ENCODE data around the gene MCF2L2. TPM values are rescaled to one million over a fixed set of nuclear protein-coding genes. Genes with fewer than 3 reads are reported as not detected.
"Not testable (repeated sequence)": the region's sequence is repeated elsewhere in the genome, so short reads cannot be mapped to it uniquely, and the experiment has no call there.

Gene MCF2L2
- polyA plus RNA-seq, 3 donors from 2014 or later: 0.06 to 0.21 TPM; not detected in 1

DNA sequence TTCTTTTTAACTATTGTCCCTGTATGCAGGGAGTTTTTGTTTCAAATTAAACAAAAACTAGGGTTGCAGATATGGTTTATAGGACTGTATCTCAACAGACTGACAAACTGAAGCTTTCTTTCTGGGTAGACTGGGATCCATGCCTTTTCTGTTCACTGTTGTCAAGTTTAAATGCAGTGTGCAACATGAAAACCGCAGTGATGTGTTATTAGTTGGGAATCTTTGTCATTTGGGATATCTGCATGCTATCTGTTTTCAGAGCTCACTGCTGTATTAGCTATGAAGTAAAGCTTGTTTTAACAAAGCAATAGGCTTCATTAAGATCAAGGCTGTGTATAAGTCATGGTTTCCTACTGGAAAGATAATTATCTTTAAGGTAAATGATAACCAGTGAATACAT is 21.4 kb upstream of the MCF2L2 start:
- peaks cover 2 to 12% (median 12%) of the 10 kb centered on the region in 3 donors for H3K36me3 Mint-ChIP-seq
- peaks cover 0 to 11% (median 6%) of the 10 kb centered on the region in 3 donors for H3K27me3 Mint-ChIP-seq (ENCODE audit: low read depth in 3 of 3)
- no peak for DNase-seq
- no peak overlapping the region for H3K27ac Mint-ChIP-seq
- H3K4me3 Mint-ChIP-seq: no peak overlapping the region
- no peaks in the 10 kb centered on the region for H3K9me3 Mint-ChIP-seq
- H3K4me1 Mint-ChIP-seq: peaks cover 23 to 35% of the 10 kb centered on the region in 2 donors

DNA sequence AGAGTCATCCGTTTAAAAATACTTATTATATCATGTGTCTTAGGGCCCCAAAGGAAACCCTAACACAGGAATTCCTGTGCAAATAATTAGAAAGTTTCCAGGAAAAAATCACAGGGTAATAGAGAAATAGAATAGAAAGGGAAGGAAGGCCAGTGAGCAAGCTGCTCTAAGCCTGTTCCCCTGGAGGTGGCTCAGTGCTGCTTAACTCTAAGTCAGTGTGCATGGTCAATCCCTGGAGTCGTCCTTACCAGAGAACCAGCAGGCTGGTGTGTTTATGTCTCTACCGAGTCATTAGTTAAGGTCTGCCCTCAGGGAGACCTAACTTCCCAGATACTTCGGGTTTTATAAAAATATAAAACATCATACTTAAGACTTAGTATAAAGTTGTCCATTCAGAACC is 21.0 kb upstream of the MCF2L2 start:
- DNase-seq: no peak
- H3K27ac Mint-ChIP-seq: peak overlapping the region in 1 of 6 donors; percentile 89
- H3K36me3 Mint-ChIP-seq: peaks cover 0 to 11% (median 10%) of the 10 kb centered on the region in 3 donors
- no peak overlapping the region for H3K4me3 Mint-ChIP-seq
- H3K4me1 Mint-ChIP-seq: peaks cover 23 to 35% of the 10 kb centered on the region in 2 donors
- H3K9me3 Mint-ChIP-seq: peaks cover 0 to 2% (median 0%) of the 10 kb centered on the region in 6 donors
- peaks cover 0 to 11% (median 6%) of the 10 kb centered on the region in 3 donors for H3K27me3 Mint-ChIP-seq (ENCODE audit: low read depth in 3 of 3)

DNA sequence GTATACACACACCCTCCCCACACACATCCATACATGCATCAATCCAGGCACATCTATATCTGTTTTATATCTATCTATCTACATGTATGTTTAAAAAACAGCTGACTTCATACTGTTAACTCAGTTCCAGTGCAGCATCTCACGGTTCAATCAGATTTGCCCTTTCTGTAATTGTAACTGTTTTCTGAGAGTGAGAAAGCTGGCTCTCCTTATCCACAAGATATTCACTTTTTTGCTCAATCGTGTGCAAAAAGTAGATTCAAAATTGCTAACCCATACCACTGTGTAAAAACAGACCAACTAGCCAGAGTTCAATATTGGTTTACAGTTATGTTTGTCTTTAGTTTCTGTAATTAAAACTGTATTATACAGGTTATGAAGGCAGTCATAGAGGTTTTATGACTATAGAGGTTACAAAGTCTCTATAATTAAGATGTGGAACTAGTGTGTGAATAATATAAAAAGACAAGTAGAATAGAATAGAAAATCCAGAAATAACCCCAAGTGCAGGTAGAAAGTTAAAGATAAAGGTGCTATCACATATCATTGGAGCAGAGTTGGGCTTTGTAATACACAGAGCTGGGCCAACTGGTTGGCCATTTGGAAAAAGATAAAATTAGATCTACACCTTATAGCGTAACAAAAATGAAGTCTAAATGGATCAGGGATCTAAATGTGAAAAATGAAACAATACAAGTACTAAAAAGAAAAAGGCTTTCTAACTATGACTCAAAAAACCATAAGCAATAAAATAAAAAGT is 20.1 kb upstream of the MCF2L2 start:
- peaks cover 2 to 13% (median 6%) of the 10 kb centered on the region in 3 donors for H3K27me3 Mint-ChIP-seq (ENCODE audit: low read depth in 3 of 3)
- H3K36me3 Mint-ChIP-seq: peaks cover 0 to 4% (median 4%) of the 10 kb centered on the region in 3 donors
- peak overlapping the region; percentile 97 to 98 (median 97) for H3K4me3 Mint-ChIP-seq
- peaks cover 23 to 35% of the 10 kb centered on the region in 2 donors for H3K4me1 Mint-ChIP-seq
- no peak for DNase-seq
- H3K9me3 Mint-ChIP-seq: peaks cover 2 to 11% (median 6%) of the 10 kb centered on the region in 6 donors
- H3K27ac Mint-ChIP-seq: peak overlapping the region; percentile 37 to 90 (median 86)

DNA sequence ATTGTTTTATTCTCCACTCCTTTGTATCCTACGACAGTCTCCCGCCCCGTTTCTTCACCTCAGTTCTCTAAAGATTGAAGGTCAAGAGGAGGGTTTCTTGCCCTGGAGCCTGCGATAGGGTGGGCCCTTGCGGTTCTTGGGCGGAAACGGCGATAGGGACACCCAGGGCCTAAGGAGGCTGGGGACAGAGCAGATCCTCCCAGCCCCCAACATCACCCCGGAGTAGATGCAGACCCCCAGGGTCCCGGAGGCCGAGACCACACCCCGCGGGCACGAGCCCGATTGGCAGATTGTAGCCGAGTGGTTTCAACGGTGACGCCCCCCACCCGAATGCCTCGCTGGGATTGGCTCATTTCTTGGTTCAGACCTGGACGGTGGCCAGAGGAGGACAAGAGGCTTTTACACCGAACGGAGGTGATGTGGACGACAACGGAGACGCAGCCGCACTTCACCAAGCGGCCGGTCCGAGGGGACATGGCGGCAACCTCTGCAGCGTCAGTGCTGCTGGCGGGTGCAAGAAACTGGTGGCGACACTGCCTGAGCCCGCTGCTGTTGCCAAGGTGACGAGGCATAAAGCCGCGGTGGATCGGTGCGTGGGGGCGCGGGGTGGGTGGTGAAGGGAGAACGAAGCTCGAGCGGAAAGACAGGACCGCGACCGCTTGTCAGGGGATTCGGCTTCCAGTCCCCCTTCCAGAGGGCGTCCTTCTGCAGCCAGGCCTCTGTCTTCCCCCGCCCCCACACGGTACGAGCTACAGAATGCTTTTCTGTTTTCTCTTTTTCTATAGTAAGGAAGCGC is 19.0 kb upstream of the MCF2L2 start:
- H3K36me3 Mint-ChIP-seq: peaks cover 0 to 4% (median 3%) of the 10 kb centered on the region in 3 donors
- DNase-seq: peak; percentile 77 to 82 (median 80)
- peaks cover 23 to 35% of the 10 kb centered on the region in 2 donors for H3K4me1 Mint-ChIP-seq
- peaks cover 3 to 14% (median 6%) of the 10 kb centered on the region in 3 donors for H3K27me3 Mint-ChIP-seq (ENCODE audit: low read depth in 3 of 3)
- H3K27ac Mint-ChIP-seq: peak overlapping the region; percentile 62 to 92 (median 88)
- H3K4me3 Mint-ChIP-seq: peak overlapping the region; percentile 97 to 98 (median 97)
- H3K9me3 Mint-ChIP-seq: peaks cover 4 to 16% (median 11%) of the 10 kb centered on the region in 6 donors

DNA sequence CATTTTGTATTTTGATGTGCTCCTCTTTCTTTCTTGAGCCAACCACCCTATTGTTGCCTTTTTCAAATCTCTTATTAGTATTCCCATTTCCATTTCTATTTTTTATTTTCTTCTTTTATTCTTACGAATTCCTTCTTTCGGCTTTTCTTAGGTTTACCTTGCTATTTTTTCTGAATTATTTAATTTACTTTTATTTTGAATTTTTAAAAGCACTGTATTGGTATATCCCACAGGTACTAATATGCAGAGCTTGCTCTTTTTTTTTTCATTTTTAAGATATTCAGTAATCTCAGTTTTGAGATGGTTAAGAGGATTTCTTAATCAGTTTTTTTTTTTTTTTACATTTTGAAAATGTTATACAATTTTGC is 18.4 kb upstream of the MCF2L2 start:
- peaks cover 3 to 14% (median 6%) of the 10 kb centered on the region in 3 donors for H3K27me3 Mint-ChIP-seq (ENCODE audit: low read depth in 3 of 3)
- peak overlapping the region in 2 of 6 donors; percentile 89 to 92 for H3K27ac Mint-ChIP-seq
- peak overlapping the region; percentile 97 to 98 (median 97) for H3K4me3 Mint-ChIP-seq
- DNase-seq: no peak
- H3K4me1 Mint-ChIP-seq: peaks cover 23 to 35% of the 10 kb centered on the region in 2 donors
- peaks cover 4 to 16% (median 11%) of the 10 kb centered on the region in 6 donors for H3K9me3 Mint-ChIP-seq
- no peaks in the 10 kb centered on the region for H3K36me3 Mint-ChIP-seq

DNA sequence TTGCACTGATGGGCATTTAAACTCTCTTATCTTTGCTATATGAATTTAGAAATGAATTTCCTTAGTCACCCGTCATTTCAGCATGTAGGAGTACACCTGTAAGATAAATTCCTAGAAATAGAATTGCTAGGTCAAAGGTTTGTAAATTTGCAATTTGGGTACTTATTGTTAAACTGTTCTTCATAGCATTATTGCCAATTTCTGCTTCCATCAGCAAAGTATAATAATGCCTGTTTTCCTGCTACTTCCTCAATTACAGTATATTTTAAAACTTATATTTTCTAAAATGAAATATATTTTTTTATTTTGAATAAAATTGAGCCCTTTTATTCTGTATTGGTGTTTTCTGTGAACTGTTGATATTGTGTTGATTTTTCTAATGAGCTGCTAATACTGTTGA is 16.3 kb upstream of the MCF2L2 start:
- H3K4me3 Mint-ChIP-seq: no peak overlapping the region
- peaks cover 21 to 30% of the 10 kb centered on the region in 2 donors for H3K4me1 Mint-ChIP-seq
- H3K9me3 Mint-ChIP-seq: peaks cover 4 to 16% (median 11%) of the 10 kb centered on the region in 6 donors
- no peak overlapping the region for H3K27ac Mint-ChIP-seq
- peaks cover 3 to 17% (median 6%) of the 10 kb centered on the region in 3 donors for H3K27me3 Mint-ChIP-seq (ENCODE audit: low read depth in 3 of 3)
- DNase-seq: no peak
- no peaks in the 10 kb centered on the region for H3K36me3 Mint-ChIP-seq

DNA sequence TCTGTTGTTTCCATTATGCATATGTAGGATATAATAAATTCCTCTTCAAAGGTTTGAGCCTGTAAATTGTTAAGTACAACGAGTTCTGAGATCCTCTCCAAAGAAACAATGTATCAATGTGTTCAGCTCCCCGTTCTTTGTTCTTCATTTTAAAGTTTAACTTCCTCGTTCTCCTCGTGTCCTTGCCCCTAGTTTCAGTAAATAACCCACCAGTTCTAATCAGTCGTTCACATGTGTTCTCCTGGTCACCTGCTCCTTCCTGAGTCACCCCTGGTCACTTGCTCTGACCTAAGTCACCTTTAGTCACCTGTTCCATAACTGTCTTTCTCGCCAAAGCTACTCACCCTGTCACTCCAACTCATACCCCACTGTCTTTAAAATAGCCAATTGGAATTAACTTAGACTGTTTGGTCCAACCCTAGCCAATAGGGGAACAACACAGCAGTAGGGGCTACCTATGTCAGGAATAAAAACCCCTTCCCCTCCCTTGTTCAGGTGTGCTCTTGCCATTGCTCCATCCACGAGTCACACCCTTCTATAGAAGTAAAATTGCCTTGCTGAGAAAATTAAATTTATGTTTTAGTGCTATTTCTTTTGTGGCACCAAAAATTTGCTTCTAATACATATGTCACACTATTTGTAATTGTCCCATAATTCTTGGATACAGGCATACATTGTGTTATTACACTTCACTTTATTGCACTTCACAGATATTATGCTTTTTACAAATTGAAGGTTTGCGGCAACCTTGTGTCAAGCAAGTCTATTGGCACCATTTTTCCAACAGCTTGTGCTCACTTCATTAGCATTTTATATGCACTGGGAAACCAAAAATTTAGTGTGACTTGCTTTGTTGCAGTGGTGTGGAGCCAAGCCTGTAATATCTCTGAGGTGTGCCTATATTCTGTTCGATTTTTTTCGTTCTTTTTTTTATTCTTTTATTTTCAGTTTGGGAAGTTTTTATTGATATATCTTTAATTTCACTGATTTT is 15.3 kb upstream of the MCF2L2 start:
- H3K27ac Mint-ChIP-seq: no peak overlapping the region
- H3K36me3 Mint-ChIP-seq: no peaks in the 10 kb centered on the region
- peaks cover 4 to 16% (median 11%) of the 10 kb centered on the region in 6 donors for H3K9me3 Mint-ChIP-seq
- DNase-seq: no peak
- H3K4me1 Mint-ChIP-seq: peaks cover 17 to 19% of the 10 kb centered on the region in 2 donors
- peaks cover 3 to 17% (median 6%) of the 10 kb centered on the region in 3 donors for H3K27me3 Mint-ChIP-seq (ENCODE audit: low read depth in 3 of 3)
- no peak overlapping the region for H3K4me3 Mint-ChIP-seq

DNA sequence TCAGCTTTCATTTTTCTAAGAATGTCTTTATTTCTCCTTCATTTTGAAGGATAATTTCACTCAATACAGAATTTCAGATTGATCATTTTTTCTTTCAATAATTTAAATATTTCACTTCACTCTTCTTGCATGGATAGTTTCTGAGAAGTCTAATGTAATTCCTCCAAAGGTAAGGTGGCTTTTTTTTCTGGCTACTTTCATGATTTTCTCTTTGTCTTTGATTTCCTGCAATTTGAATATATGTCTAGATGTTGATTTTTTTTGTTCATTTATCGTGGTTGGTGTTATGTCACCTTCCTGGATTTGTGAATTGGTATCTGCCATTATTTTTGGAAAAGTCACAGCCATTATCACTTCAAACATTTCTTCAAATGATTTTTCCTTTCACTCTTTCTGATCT is 14.6 kb upstream of the MCF2L2 start:
- no peaks in the 10 kb centered on the region for H3K36me3 Mint-ChIP-seq
- no peak for DNase-seq
- peaks cover 10 to 13% of the 10 kb centered on the region in 2 donors for H3K4me1 Mint-ChIP-seq
- peaks cover 3 to 17% (median 6%) of the 10 kb centered on the region in 3 donors for H3K27me3 Mint-ChIP-seq (ENCODE audit: low read depth in 3 of 3)
- peaks cover 4 to 16% (median 11%) of the 10 kb centered on the region in 6 donors for H3K9me3 Mint-ChIP-seq
- no peak overlapping the region for H3K27ac Mint-ChIP-seq
- no peak overlapping the region for H3K4me3 Mint-ChIP-seq

DNA sequence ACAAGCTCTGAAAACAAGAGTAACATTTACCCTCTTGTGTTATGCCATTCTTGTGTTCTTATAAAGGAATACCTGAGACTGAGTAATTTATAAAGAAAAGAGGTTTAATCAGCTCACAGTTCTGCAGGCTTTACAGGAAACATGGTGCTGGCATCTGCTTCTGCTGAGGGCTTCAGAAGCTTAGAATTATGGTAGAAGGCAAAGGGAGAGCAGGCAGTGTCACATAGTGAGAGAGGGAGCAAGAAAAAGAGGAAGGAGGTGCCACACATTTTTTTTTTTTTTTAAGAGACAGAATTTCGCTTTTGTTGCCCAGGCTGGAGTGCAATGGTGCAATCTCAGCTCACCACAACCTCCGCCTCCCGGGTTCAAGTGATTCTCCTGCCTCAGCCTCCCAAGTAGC is 12.1 kb upstream of the MCF2L2 start:
- H3K27me3 Mint-ChIP-seq (ENCODE audit: low read depth in 3 of 3); H3K27ac Mint-ChIP-seq; H3K4me1 Mint-ChIP-seq; H3K4me3 Mint-ChIP-seq; H3K36me3 Mint-ChIP-seq; DNase-seq: not testable (repeated sequence)
- peaks cover 4 to 16% (median 11%) of the 10 kb centered on the region in 6 donors for H3K9me3 Mint-ChIP-seq

DNA sequence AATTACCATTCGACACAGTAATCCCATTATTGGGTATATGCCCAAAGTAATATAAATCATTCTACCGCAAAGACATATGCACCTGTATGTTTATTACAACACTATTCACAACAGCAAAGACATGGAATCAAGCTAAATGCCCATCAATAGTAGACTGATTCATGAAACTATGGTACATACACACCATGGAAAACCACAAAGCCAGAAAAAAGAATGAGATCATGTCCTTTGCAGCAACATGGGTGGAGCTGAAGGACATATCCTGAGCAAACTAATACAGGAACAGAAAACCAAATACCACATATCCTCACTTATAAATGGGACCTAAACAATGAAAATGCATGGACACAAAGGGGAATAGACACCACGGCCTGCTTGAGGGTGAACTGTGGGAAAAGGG is 11.1 kb upstream of the MCF2L2 start:
- no peak overlapping the region for H3K4me3 Mint-ChIP-seq
- no peaks in the 10 kb centered on the region for H3K4me1 Mint-ChIP-seq
- no peaks in the 10 kb centered on the region for H3K36me3 Mint-ChIP-seq
- DNase-seq: no peak
- peaks cover 4 to 15% (median 11%) of the 10 kb centered on the region in 6 donors for H3K9me3 Mint-ChIP-seq
- no peak overlapping the region for H3K27ac Mint-ChIP-seq
- peaks cover 0 to 8% (median 7%) of the 10 kb centered on the region in 3 donors for H3K27me3 Mint-ChIP-seq (ENCODE audit: low read depth in 3 of 3)

DNA sequence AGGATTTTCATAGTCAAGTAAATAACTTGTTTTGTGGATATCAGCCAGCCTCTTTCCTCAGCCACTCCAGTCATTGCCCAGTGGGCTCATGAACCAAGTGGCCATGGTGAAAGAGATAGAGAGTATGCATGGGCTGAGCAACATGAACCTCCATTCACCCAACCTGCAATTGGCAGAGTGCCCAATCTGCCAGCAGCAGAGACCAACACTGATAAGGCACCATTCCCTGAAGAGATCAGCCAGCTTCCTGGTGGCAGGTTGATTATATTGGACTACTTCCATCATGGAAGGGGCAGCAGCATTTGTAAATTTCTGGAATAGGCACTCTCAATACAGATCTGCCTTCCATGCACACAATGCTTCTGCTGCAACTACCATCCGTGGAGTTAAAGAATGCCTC is 10.3 kb upstream of the MCF2L2 start:
- Mint-ChIP-seq H3K4me3 (no peak overlapping the region), H3K4me1 (no peaks in the 10 kb centered on the region), H3K27me3 (ENCODE audit: low read depth in 3 of 3) (peaks cover 0 to 7% (median 7%) of the 10 kb centered on the region in 3 donors), H3K27ac (no peak overlapping the region), H3K36me3 (no peaks in the 10 kb centered on the region), H3K9me3 (peaks cover 1 to 9% (median 6%) of the 10 kb centered on the region in 6 donors)
- no peak for DNase-seq

DNA sequence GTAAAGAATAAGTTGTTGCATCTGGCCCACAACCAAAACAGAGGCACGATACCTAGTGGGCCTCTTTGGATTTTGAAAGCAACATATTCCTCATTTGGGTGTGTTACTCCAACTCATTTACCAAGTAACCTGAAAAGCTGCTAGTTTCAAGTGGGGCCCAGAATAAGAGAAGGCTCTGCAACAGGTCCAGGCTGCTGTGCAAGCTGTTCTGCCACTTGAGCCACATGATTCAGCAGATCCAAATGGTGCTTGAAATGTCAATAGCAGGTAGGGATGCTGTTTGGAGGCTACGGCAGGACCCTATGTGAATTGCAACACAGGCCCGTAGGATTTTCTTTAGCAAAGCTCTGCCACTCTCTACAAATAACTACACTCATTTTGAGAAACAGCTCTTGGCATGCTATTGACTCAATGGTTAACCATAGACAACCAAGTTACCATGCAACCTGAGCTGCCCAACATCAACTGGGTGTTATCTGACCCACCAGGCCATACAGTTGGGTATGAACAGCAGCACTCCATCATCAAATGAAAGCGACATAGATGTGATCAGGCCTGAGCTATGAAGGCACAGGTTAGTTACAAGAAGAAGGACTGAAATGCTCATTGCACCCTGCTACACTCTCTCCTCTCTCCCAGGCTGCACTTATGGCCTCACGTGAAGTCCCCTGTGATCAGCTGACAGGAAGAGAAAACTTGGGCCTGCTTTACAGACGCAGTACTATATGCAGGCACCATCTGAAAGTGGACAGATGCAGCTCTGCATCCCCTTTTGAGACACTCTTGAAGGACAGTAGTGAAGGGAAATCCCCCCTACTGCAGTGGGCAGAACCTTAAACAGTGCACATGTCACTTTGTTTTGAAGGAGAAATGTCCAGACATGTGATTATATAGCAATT is 9.5 kb upstream of the MCF2L2 start:
- Mint-ChIP-seq H3K27ac (no peak overlapping the region), H3K4me1 (no peaks in the 10 kb centered on the region), H3K36me3 (no peaks in the 10 kb centered on the region), H3K9me3 (peaks cover 0 to 1% (median 0%) of the 10 kb centered on the region in 6 donors), H3K27me3 (ENCODE audit: low read depth in 3 of 3) (peaks cover 0 to 4% (median 4%) of the 10 kb centered on the region in 3 donors), H3K4me3 (no peak overlapping the region)
- no peak for DNase-seq
